H1 (cell line): ENCODE measurements around the gene MOG. TPM values are rescaled to one million over a fixed set of nuclear protein-coding genes. Genes with fewer than 3 reads are reported as not detected.

Experiments used
- CTCF ChIA-PET: fragments of 300-600 bp; sonication (Branson Sonifier 250); formaldehyde crosslinking; loops from one replicate; lab custom pipeline; 2021; ENCODE audit not compliant: partially characterized antibody; lab: Charles Lee
- POLR2A ChIA-PET: fragments of 300-600 bp; sonication (Branson Sonifier 250); formaldehyde crosslinking; loops from one replicate; lab custom pipeline; 2021; ENCODE audit warnings: inconsistent platforms; ENCODE audit not compliant: partially characterized antibody; lab: Charles Lee
- DNase-seq, 2 experiments: peaks; one replicate each; pipeline versions ENCODE4 v3.0.0 to v3.0.0-alpha.2; 2010 to 2022; ENCODE audit warnings: low spot score in 2 of 2, low read depth in 1 of 2, mixed read lengths in 1 of 2
- FAIRE-seq: peaks from 2 replicates; lab custom pipeline; 2011; peaks lifted over from hg19 to GRCh38; lab: Jason Lieb, UNC
- H2AFZ ChIP-seq: 2 replicates; pipeline ENCODE4 v1.8.1; 2012; ENCODE audit warnings: low read length, inconsistent platforms
- H2AK5ac ChIP-seq: 2 replicates; pipeline ENCODE4 v1.6.1; 2013; ENCODE audit warnings: low read depth, low read length
- H2BK120ac ChIP-seq: replicated peaks from 2 replicates; pipeline ENCODE3; 2013; ENCODE audit warnings: low read depth, low read length, inconsistent platforms
- H2BK12ac ChIP-seq: 2 replicates; pipeline ENCODE4 v1.6.1; 2013; ENCODE audit warnings: low read depth, low read length
- H2BK15ac ChIP-seq: 2 replicates; pipeline ENCODE4 v1.6.1; 2013; ENCODE audit warnings: low read length
- H2BK20ac ChIP-seq: 2 replicates; pipeline ENCODE4 v1.6.1; 2013; ENCODE audit warnings: low read length
- H2BK5ac ChIP-seq: 2 replicates; pipeline ENCODE4 v1.6.1; 2013; ENCODE audit warnings: low read depth, low read length
- H3K14ac ChIP-seq: 2 replicates; pipeline ENCODE4 v1.6.1; 2013; ENCODE audit warnings: inconsistent platforms; ENCODE audit not compliant: insufficient read length
- H3K18ac ChIP-seq: 2 replicates; pipeline ENCODE4 v1.6.1; 2013; ENCODE audit warnings: low read length; ENCODE audit errors: extremely low read depth
- H3K23ac ChIP-seq: 2 replicates; pipeline ENCODE4 v1.6.1; 2013; ENCODE audit warnings: inconsistent platforms; ENCODE audit not compliant: insufficient read length
- H3K23me2 ChIP-seq: 2 replicates; pipeline ENCODE4 v1.6.1; 2013; ENCODE audit warnings: low read depth, low read length
- H3K27ac ChIP-seq: 2 replicates; pipeline ENCODE4 v1.6.1; 2011; ENCODE audit warnings: low read depth, low read length, inconsistent platforms
- H3K27me3 ChIP-seq, 4 experiments: replicated peaks in 1 of 4; 1 replicate in 1 of 4; 2 replicates in 3 of 4; pipeline versions ENCODE4 v1.6.1 to v1.8.1; 2011 to 2013; ENCODE audit warnings: low read length in 3 of 4, mild to moderate bottlenecking in 3 of 4, inconsistent platforms in 2 of 4, mixed read lengths in 2 of 4, moderate library complexity in 1 of 4; ENCODE audit not compliant: control insufficient read depth in 3 of 4, insufficient read depth in 3 of 4; ENCODE audit errors: extremely low read depth in 1 of 4
- H3K36me3 ChIP-seq, 4 experiments: 2 replicates each; pipeline versions ENCODE4 v1.6.1 to v1.8.1; 2011 to 2013; ENCODE audit warnings: mild to moderate bottlenecking in 4 of 4, low read length in 3 of 4, moderate library complexity in 2 of 4, control low read depth in 1 of 4, inconsistent platforms in 1 of 4; ENCODE audit not compliant: insufficient read depth in 4 of 4, control insufficient read depth in 2 of 4
- H3K4ac ChIP-seq: replicated peaks from 2 replicates; pipeline ENCODE3; 2013; ENCODE audit warnings: low read length, low read depth, mixed read lengths, inconsistent platforms; ENCODE audit not compliant: insufficient read length
- H3K4me1 ChIP-seq, 4 experiments: replicated peaks in 1 of 4; 1 replicate in 1 of 4; 2 replicates in 3 of 4; pipeline versions ENCODE4 v1.6.1 to v1.8.1; 2011 to 2013; ENCODE audit warnings: low read length in 3 of 4, inconsistent platforms in 2 of 4, mixed read lengths in 1 of 4; ENCODE audit not compliant: insufficient read depth in 4 of 4, control insufficient read depth in 3 of 4
- H3K4me2 ChIP-seq, 2 experiments: 2 replicates each; pipeline versions ENCODE4 v1.6.1 to v1.8.1; 2011 to 2013; ENCODE audit warnings: low read depth in 2 of 2, low read length in 2 of 2, control low read depth in 1 of 2, inconsistent platforms in 1 of 2, mild to moderate bottlenecking in 1 of 2; ENCODE audit not compliant: insufficient read depth in 1 of 2
- H3K4me3 ChIP-seq, 4 experiments: fragments of 200-600, 300-600 bp in 1 of 4; sonication (generic), shearing (Covaris generic), sonication (Bioruptor Twin) in 1 of 4; 2 replicates each; pipeline versions ENCODE4 v1.5.1 to v1.8.1; 2011 to 2016; ENCODE audit warnings: low read length in 4 of 4, low read depth in 3 of 4, control low read depth in 2 of 4, inconsistent platforms in 2 of 4, mild to moderate bottlenecking in 2 of 4, mixed read lengths in 1 of 4, moderate library complexity in 1 of 4; ENCODE audit not compliant: insufficient read depth in 2 of 4; ENCODE audit errors: extremely low read depth in 1 of 4
- H3K56ac ChIP-seq: replicated peaks from 2 replicates; pipeline ENCODE3; 2013; ENCODE audit warnings: low read depth, mild to moderate bottlenecking, mixed read lengths, low read length, inconsistent platforms; ENCODE audit not compliant: insufficient read length
- H3K79me1 ChIP-seq: 2 replicates; pipeline ENCODE4 v1.6.1; 2013; ENCODE audit warnings: low read depth, low read length, control low read depth
- H3K79me2 ChIP-seq, 2 experiments: 2 replicates each; pipeline versions ENCODE4 v1.6.1 to v1.8.1; 2012 to 2013; ENCODE audit warnings: low read length in 2 of 2, mild to moderate bottlenecking in 2 of 2, inconsistent platforms in 1 of 2; ENCODE audit not compliant: insufficient read depth in 2 of 2, control insufficient read depth in 1 of 2
- H3K9ac ChIP-seq, 4 experiments: replicated peaks in 1 of 4; 1 replicate in 1 of 4; 2 replicates in 3 of 4; pipeline versions ENCODE4 v1.6.1 to v1.8.1; 2011 to 2013; ENCODE audit warnings: low read depth in 3 of 4, low read length in 3 of 4, control low read depth in 2 of 4, mild to moderate bottlenecking in 2 of 4, moderate library complexity in 2 of 4, inconsistent platforms in 1 of 4; ENCODE audit errors: extremely low read depth in 1 of 4
- H3K9me3 ChIP-seq, 2 experiments: 2 replicates each; pipeline versions ENCODE4 v1.6.1 to v1.8.1; 2012 to 2013; ENCODE audit warnings: mild to moderate bottlenecking in 2 of 2, moderate library complexity in 2 of 2, control low read depth in 1 of 2, inconsistent platforms in 1 of 2, low read depth in 1 of 2, low read length in 1 of 2, mixed read lengths in 1 of 2; ENCODE audit not compliant: insufficient read depth in 2 of 2
- H4K20me1 ChIP-seq, 2 experiments: replicated peaks in 1 of 2; 2 replicates each; pipeline versions ENCODE3 to v1.8.1; 2011 to 2013; ENCODE audit warnings: inconsistent platforms in 2 of 2, low read length in 2 of 2, mild to moderate bottlenecking in 1 of 2; ENCODE audit not compliant: insufficient read depth in 2 of 2, control insufficient read depth in 1 of 2
- H4K5ac ChIP-seq: 2 replicates; pipeline ENCODE4 v1.6.1; 2013; ENCODE audit warnings: low read length, low read depth, mixed read lengths, inconsistent platforms; ENCODE audit not compliant: insufficient read length
- H4K8ac ChIP-seq: 2 replicates; pipeline ENCODE4 v1.8.0; 2013; ENCODE audit warnings: mild to moderate bottlenecking, moderate library complexity, low read length, inconsistent platforms; ENCODE audit not compliant: insufficient read depth; ENCODE audit errors: extremely low read depth
- H4K91ac ChIP-seq: replicated peaks from 2 replicates; pipeline ENCODE3; 2013; ENCODE audit warnings: low read length, mixed read lengths, inconsistent platforms; ENCODE audit not compliant: insufficient read length
- BRCA1 ChIP-seq: IDR thresholded peaks from 2 replicates; pipeline ENCODE4 v1.6.1; 2012; ENCODE audit warnings: low read depth, low read length, improper control_type of control experiment
- CREB1 ChIP-seq: IDR thresholded peaks from 2 replicates; pipeline ENCODE4 v1.6.1; 2012; ENCODE audit warnings: inconsistent platforms
- GTF2F1 ChIP-seq: IDR thresholded peaks from 2 replicates; pipeline ENCODE4 v1.6.1; 2012; ENCODE audit warnings: low read depth, low read length, improper control_type of control experiment, borderline replicate concordance
- HDAC6 ChIP-seq: IDR thresholded peaks from one replicate; pipeline ENCODE4 v1.7.1; 2012; ENCODE audit warnings: low read depth, mild to moderate bottlenecking, inconsistent platforms, low read length, moderate library complexity
- KDM1A ChIP-seq: fragments of 200-600, 300-600 bp; sonication (generic); IDR thresholded peaks from 2 replicates; pipeline ENCODE4 v1.7.1; 2016; ENCODE audit warnings: mild to moderate bottlenecking, low read length, borderline replicate concordance
- RAD21 ChIP-seq, 2 experiments: IDR thresholded peaks in 1 of 2; conservative IDR thresholded peaks in 1 of 2; 2 replicates each; pipeline ENCODE4 v1.6.1; 2011; ENCODE audit warnings: low read depth in 2 of 2, low read length in 2 of 2, improper control_type of control experiment in 1 of 2, inconsistent platforms in 1 of 2, mild to moderate bottlenecking in 1 of 2, moderate library complexity in 1 of 2
- RBBP5 ChIP-seq: IDR thresholded peaks from 2 replicates; pipeline ENCODE4 v1.7.1; 2012; ENCODE audit warnings: low read depth, mild to moderate bottlenecking, inconsistent platforms, low read length, moderate library complexity, borderline replicate concordance
- SIX5 ChIP-seq: IDR thresholded peaks from 2 replicates; pipeline ENCODE4 v1.6.1; 2011; ENCODE audit warnings: mild to moderate bottlenecking, low read depth, low read length
- SRF ChIP-seq: IDR thresholded peaks from 2 replicates; pipeline ENCODE4 v1.6.1; 2011; ENCODE audit warnings: mild to moderate bottlenecking, low read depth, low read length, moderate library complexity
- YY1 ChIP-seq: IDR thresholded peaks from 2 replicates; pipeline ENCODE4 v1.6.1; 2011; ENCODE audit warnings: low read depth, mild to moderate bottlenecking, low read length
- WGBS, 2 experiments: shearing (Covaris generic) in 1 of 2; methylation state at CpG; one replicate each; pipeline versions ENCODE4 v1.1.6 to v1.1.7; 2013 to 2015; ENCODE audit warnings: low lambda C conversion rate in 2 of 2, mixed read lengths in 2 of 2, inconsistent platforms in 1 of 2, low coverage in 1 of 2, missing lambda C conversion rate in 1 of 2; ENCODE audit not compliant: insufficient replicate concordance in 2 of 2, insufficient coverage in 1 of 2, insufficient read length in 1 of 2; ENCODE audit errors: extremely low coverage in 1 of 2, missing lambda C conversion rate in 1 of 2; 5-methylcytosine and 5-hydroxymethylcytosine counted together
- polyA plus RNA-seq, 7 experiments: library from polyadenylated mRNA; depleted of rRNA in 3 of 7; stranded (reverse) in 5 of 7; unstranded in 2 of 7; fragments of >200 nt in 5 of 7; fragments of 200-250 nt in 2 of 7; gene quantifications; 1 replicate in 5 of 7; 2 replicates in 1 of 7; 4 replicates in 1 of 7; pipeline versions ENCODE4 v1.2.1 to v1.2.3, GENCODE V29; 2011 to 2013; ENCODE audit warnings: missing spikeins in 2 of 7, mixed read lengths in 2 of 7
- total RNA-seq: library from RNA; stranded (reverse); fragmentation: NEBNext Ultra II Directional; extraction: Animal tissue kit (Norgen Biotek cat#: 25700); gene quantifications from 2 replicates; pipeline ENCODE4 v1.2.1, GENCODE V29; 2021

MOG gene
- total and polyA plus RNA-seq, 2 of the 8 experiments (the other 6 are each of a cell fraction or from before 2014, with no cell fraction given): 0.17 to 0.86 TPM

DNA sequence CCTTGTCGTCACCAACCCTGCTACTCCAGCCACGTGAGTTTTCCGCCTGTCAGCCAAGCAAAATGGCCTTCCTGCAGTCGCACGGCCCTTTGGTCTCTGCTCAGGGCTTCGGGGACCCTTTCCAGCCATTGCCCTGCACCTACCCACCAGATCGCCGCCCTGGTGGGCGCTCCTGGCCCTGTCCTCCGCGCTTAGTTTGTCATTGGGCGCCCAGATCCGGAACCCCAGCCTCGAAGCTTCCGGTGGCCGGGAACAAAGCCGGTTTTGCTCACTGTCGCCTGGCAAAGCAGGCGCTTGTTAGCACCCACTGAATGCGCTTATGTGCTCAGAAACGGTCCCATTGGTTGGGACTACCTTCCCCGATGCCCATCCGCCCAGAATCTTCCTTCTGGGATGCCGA, 23.5 kb downstream of the MOG start:
- Histone ChIP-seq H3K4me2 (no peak overlapping the region), H3K23ac (no peak overlapping the region), H2BK5ac (peak overlapping the region; percentile 80; the same call in 1 of the 2 replicates), H4K91ac (peak overlapping the region; percentile 44), H2BK15ac (no peak overlapping the region), H3K27me3 (no peaks in the 10 kb centered on the region), H3K27ac (no peak overlapping the region), H4K20me1 (no peaks in the 10 kb centered on the region), H2BK12ac (0 out of 2 replicates have a peak overlapping the region, but pooled peaks have one; percentile 81), H3K4me3 (no peak overlapping the region), H3K18ac (0 out of 2 replicates have a peak overlapping the region, but pooled peaks have one; percentile 76), H3K79me2 (no peaks in the 10 kb centered on the region), H3K4ac (no peak overlapping the region), H4K8ac (peak overlapping the region; percentile 83; the same call in 1 of the 2 replicates), H3K23me2 (no peaks in the 10 kb centered on the region), H3K79me1 (no peaks in the 10 kb centered on the region), H3K4me1 (peaks cover 0 to 8% (median 1%) of the 10 kb centered on the region in 4 experiments; a peak in 4 of 7 replicates), H3K14ac (no peak overlapping the region), H2BK20ac (peak overlapping the region; percentile 80; the same call in 1 of the 2 replicates), H3K9me3 (peaks cover 0 to 6% of the 10 kb centered on the region in 2 experiments; a peak in 2 of 4 replicates), H2AFZ (0 out of 2 replicates have a peak overlapping the region, but pooled peaks have one; percentile 52), H2BK120ac (no peak overlapping the region), H2AK5ac (peak overlapping the region; percentile 86; the same call in 1 of the 2 replicates), H3K36me3 (no peaks in the 10 kb centered on the region), H3K56ac (no peak overlapping the region), H4K5ac (no peak overlapping the region), H3K9ac (no peak overlapping the region)
- 92% methylated on average over 24 of the region's 24 CpGs; no CpG with 5 or more reads in 1 of the 2 experiments for whole genome bisulfite sequencing, 2 experiments
- DNase-seq (peak in 1 of 2 experiments; percentile 55), FAIRE-seq (no peak)
- ChIA-PET CTCF (interaction anchor here (1.5 to 12.7 kb wide), 2 partner anchors 16 to 25 kb away, joined by 5 to 502 read pairs; partner anchors contain the start of gene MOG), POLR2A (interaction anchor here (0.7 kb wide), 1 partner anchor 31 kb away, joined by 3 read pairs; no protein-coding TSS in a partner anchor)
- TF ChIP-seq CREB1: no peak
- no peak for TF ChIP-seq BRCA1
- no peak for TF ChIP-seq SIX5
- TF ChIP-seq SRF: no peak
- TF ChIP-seq HDAC6: no peak
- no peak; the same call in 1 of the 2 replicates for TF ChIP-seq YY1
- TF ChIP-seq RAD21 (IDR thresholded peaks at IDR 0.05 in 1 of 2, conservative IDR thresholded peaks at IDR 0.05 in 1 of 2; ENCODE audit: low read depth in 2 of 2, low read length in 2 of 2): no peak
- TF ChIP-seq KDM1A: peak; percentile 83; the same call in 1 of the 2 replicates
- no peak for TF ChIP-seq GTF2F1
- TF ChIP-seq RBBP5: no peak
